Hepatocyte (in vitro differentiated cells): Measurements from ENCODE around the gene ZNRF4. TPM values are rescaled to one million over a fixed set of nuclear protein-coding genes. Genes with fewer than 3 reads are reported as not detected.
A peak's percentile ranks its signal among the peaks of the same experiment; 100 is the strongest.
"Not testable (repeated sequence)": the region's sequence is repeated elsewhere in the genome, so short reads cannot be mapped to it uniquely, and the experiment has no call there.

Experiments used
- DNase-seq: peaks from one replicate; pipeline ENCODE4 v3.0.0-alpha.2; 2016; ENCODE audit warnings: low spot score
- H2AFZ ChIP-seq: fragments of 200-600 bp; sonication (generic); 2 replicates; pipeline ENCODE4 v1.6.0; 2016; ENCODE audit warnings: antibody characterized with exemption, mild to moderate bottlenecking
- H3K27ac ChIP-seq: fragments of 200-600 bp; sonication (generic); 2 replicates; pipeline ENCODE4 v1.5.1; 2016; ENCODE audit warnings: mild to moderate bottlenecking
- H3K27me3 ChIP-seq: fragments of 200-600 bp; sonication (generic); 2 replicates; pipeline ENCODE4 v1.6.1; 2016
- H3K36me3 ChIP-seq: fragments of 200-600 bp; sonication (generic); replicated peaks from 2 replicates; pipeline ENCODE4 v1.5.1; 2016; ENCODE audit warnings: low read depth; ENCODE audit not compliant: insufficient read depth
- H3K4me1 ChIP-seq: fragments of 200-600 bp; sonication (generic); 2 replicates; pipeline ENCODE4 v1.5.1; 2016; ENCODE audit warnings: mild to moderate bottlenecking, moderate library complexity; ENCODE audit not compliant: insufficient read depth
- H3K4me2 ChIP-seq: fragments of 200-600 bp; sonication (generic); 2 replicates; pipeline ENCODE4 v1.6.0; 2016
- H3K4me3 ChIP-seq: fragments of 200-600 bp; sonication (generic); 2 replicates; pipeline ENCODE4 v1.5.1; 2016; ENCODE audit warnings: mild to moderate bottlenecking
- H3K79me2 ChIP-seq: fragments of 200-600 bp; sonication (generic); 2 replicates; pipeline ENCODE4 v1.6.0; 2017; ENCODE audit warnings: mild to moderate bottlenecking
- H3K9me2 ChIP-seq: fragments of 200-600 bp; sonication (generic); replicated peaks from 2 replicates; pipeline ENCODE4 v1.6.0; 2017; ENCODE audit warnings: mild to moderate bottlenecking; ENCODE audit not compliant: insufficient read depth
- H3K9me3 ChIP-seq: fragments of 200-600 bp; sonication (generic); 2 replicates; pipeline ENCODE4 v1.5.1; 2016; ENCODE audit warnings: low read depth, mild to moderate bottlenecking
- H4K20me1 ChIP-seq: fragments of 200-600 bp; sonication (generic); 2 replicates; pipeline ENCODE4 v1.6.0; 2016; ENCODE audit warnings: mild to moderate bottlenecking; ENCODE audit not compliant: insufficient read depth, poor library complexity, severe bottlenecking
- CTCF ChIP-seq: fragments of 200-600 bp; sonication (generic); IDR thresholded peaks from 2 replicates; pipeline ENCODE4 v1.5.1; 2016; ENCODE audit warnings: antibody characterized with exemption, mild to moderate bottlenecking; ENCODE audit not compliant: poor library complexity
- EZH2 ChIP-seq: fragments of 200-600 bp; sonication (generic); IDR thresholded peaks from 2 replicates; pipeline ENCODE4 v1.6.1; 2016; ENCODE audit warnings: antibody characterized with exemption, mild to moderate bottlenecking, borderline replicate concordance
- EZH2phosphoT487 ChIP-seq: fragments of 200-600 bp; sonication (generic); IDR thresholded peaks from one replicate; pipeline ENCODE4 v1.6.1; 2018; ENCODE audit warnings: antibody characterized with exemption, mild to moderate bottlenecking, low read depth, moderate library complexity; ENCODE audit not compliant: unreplicated experiment, severe bottlenecking
- WGBS: methylation state at CpG from one replicate; pipeline ENCODE4 v1.1.6; 2016; ENCODE audit warnings: low lambda C conversion rate; ENCODE audit errors: missing lambda C conversion rate; 5-methylcytosine and 5-hydroxymethylcytosine counted together
- polyA plus RNA-seq: library from polyadenylated mRNA; unstranded; fragments of >200 nt; fragmentation: Nextera tagmentation; extraction: Ambion mirVana; gene quantifications from 2 replicates; pipeline ENCODE4 v1.2.1, GENCODE V29; 2016
- total RNA-seq: library from RNA; depleted of rRNA; stranded (reverse); fragments of >200 nt; gene quantifications from 2 replicates; pipeline ENCODE4 v1.2.3, GENCODE V29; 2014

ZNRF4 gene
- total and polyA plus RNA-seq, 2 experiments from 2014 or later, result not detected

GRCh38 chr19:5436948-5437306 is 18.3 kb upstream of the ZNRF4 start:
- H3K4me3 ChIP-seq, result no peak overlapping the region
- H4K20me1 ChIP-seq, result no peaks in the 10 kb centered on the region
- no peaks in the 10 kb centered on the region for H3K4me1 ChIP-seq
- H3K4me2 ChIP-seq, result peak overlapping the region; percentile 85
- no peaks in the 10 kb centered on the region for H3K79me2 ChIP-seq
- no peaks in the 10 kb centered on the region for H3K36me3 ChIP-seq
- H3K9me3 ChIP-seq, result no peaks in the 10 kb centered on the region
- H2AFZ ChIP-seq, result no peak overlapping the region
- no peak overlapping the region for H3K27ac ChIP-seq
- WGBS, result 3% methylated on average over 13 of the region's 15 CpGs
- TF ChIP-seq EZH2phosphoT487 (no peak), EZH2 (no peak), CTCF (no peak)
- H3K9me2 ChIP-seq, result no peaks in the 10 kb centered on the region
- DNase-seq, result no peak
- peaks cover 18% of the 10 kb centered on the region for H3K27me3 ChIP-seq

- not testable (repeated sequence) for DNase-seq, H3K27ac ChIP-seq, H3K9me2 ChIP-seq, H3K36me3 ChIP-seq, H3K4me1 ChIP-seq, H4K20me1 ChIP-seq, H3K9me3 ChIP-seq, H2AFZ ChIP-seq, H3K4me3 ChIP-seq, H3K4me2 ChIP-seq, H3K79me2 ChIP-seq
- H3K27me3 ChIP-seq, result peaks cover 18% of the 10 kb centered on the region
- WGBS, result 90% methylated on average over 8 of the region's 8 CpGs
Observed at GRCh38 chr19:5438756-5439155, 16.5 kb upstream of the ZNRF4 start.

- Histone ChIP-seq H3K27ac (no peak overlapping the region), H3K27me3 (peaks cover 18% of the 10 kb centered on the region), H2AFZ (no peak overlapping the region), H3K4me1 (no peaks in the 10 kb centered on the region), H3K4me2 (no peak overlapping the region), H3K36me3 (no peaks in the 10 kb centered on the region), H3K9me2 (no peaks in the 10 kb centered on the region), H3K79me2 (no peaks in the 10 kb centered on the region), H3K4me3 (no peak overlapping the region), H4K20me1 (no peaks in the 10 kb centered on the region), H3K9me3 (no peaks in the 10 kb centered on the region)
- DNase-seq, result no peak
- no peak for TF ChIP-seq CTCF
- no peak for TF ChIP-seq EZH2
- TF ChIP-seq EZH2phosphoT487, result no peak
Observed at GRCh38 chr19:5439452-5439851, 15.8 kb upstream of the ZNRF4 start.

GRCh38 chr19:5440299-5440698 is 14.9 kb upstream of the ZNRF4 start:
- H3K9me3 ChIP-seq, result no peaks in the 10 kb centered on the region
- TF ChIP-seq EZH2phosphoT487 (no peak), EZH2 (no peak), CTCF (no peak)
- peaks cover 18% of the 10 kb centered on the region for H3K27me3 ChIP-seq
- DNase-seq, result no peak
- 0% methylated on average over 1 of the region's 1 CpG for WGBS
- no peak overlapping the region for H3K27ac ChIP-seq
- no peak overlapping the region for H2AFZ ChIP-seq
- H3K36me3 ChIP-seq, result no peaks in the 10 kb centered on the region
- H3K4me3 ChIP-seq, result no peak overlapping the region
- no peaks in the 10 kb centered on the region for H3K4me1 ChIP-seq
- no peaks in the 10 kb centered on the region for H4K20me1 ChIP-seq
- no peak overlapping the region for H3K4me2 ChIP-seq
- no peaks in the 10 kb centered on the region for H3K79me2 ChIP-seq
- no peaks in the 10 kb centered on the region for H3K9me2 ChIP-seq
